ENCODE measurements around the gene HIKESHI.

DNA sequence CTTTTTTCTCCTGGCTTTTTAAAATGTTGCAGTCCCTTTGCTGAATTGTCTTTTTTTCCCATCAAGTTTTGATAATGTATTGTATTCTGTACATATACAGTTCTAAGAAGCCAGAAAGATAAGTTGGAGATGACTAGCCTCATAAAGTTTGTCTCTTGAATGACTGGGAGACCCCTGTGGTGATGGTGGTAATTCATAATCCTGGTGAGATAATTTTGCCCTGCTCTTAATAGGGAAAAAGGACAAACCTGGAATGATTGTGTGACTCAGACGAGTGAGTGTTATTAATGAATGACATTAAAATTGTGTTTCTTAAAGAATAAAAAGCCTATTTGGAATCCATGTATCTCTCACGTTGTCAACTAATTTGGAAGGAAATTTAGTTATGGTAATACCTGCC is 1.2 kb downstream of the HIKESHI start:
- TF ChIP-seq, protein P1, sequence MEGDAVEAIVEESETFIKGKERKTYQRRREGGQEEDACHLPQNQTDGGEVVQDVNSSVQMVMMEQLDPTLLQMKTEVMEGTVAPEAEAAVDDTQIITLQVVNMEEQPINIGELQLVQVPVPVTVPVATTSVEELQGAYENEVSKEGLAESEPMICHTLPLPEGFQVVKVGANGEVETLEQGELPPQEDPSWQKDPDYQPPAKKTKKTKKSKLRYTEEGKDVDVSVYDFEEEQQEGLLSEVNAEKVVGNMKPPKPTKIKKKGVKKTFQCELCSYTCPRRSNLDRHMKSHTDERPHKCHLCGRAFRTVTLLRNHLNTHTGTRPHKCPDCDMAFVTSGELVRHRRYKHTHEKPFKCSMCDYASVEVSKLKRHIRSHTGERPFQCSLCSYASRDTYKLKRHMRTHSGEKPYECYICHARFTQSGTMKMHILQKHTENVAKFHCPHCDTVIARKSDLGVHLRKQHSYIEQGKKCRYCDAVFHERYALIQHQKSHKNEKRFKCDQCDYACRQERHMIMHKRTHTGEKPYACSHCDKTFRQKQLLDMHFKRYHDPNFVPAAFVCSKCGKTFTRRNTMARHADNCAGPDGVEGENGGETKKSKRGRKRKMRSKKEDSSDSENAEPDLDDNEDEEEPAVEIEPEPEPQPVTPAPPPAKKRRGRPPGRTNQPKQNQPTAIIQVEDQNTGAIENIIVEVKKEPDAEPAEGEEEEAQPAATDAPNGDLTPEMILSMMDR (IDR thresholded peaks at IDR 0.05; ENCODE audit: low read depth, low read length), result no peak
- TF ChIP-seq POLR2A (IDR thresholded peaks at IDR 0.05; ENCODE audit: extremely low read depth, insufficient read length), result no peak

Data from NB4 (cell line).